Measurements from ENCODE around the gene RBMXL2. TPM values are rescaled to one million over a fixed set of nuclear protein-coding genes. Genes with fewer than 3 reads are reported as not detected.

RBMXL2 gene
- total RNA-seq = not detected in 2 replicates

DNA sequence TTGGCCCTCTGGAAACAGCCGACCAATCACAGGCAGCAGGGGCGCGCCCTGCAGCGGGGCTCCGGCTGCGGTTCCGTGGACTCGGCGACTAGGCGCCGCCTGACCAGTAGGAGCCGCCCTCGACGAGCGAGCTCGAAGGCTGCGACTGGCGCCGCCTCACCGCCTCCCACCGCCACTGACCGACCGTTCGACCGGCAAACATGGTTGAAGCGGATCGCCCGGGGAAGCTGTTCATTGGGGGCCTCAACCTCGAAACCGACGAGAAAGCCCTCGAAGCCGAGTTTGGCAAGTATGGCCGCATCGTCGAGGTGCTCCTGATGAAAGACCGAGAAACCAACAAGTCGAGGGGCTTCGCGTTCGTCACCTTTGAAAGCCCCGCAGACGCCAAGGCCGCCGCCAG is at the start of gene RBMXL2:
RBMXL2 (plus strand) TSS at position 78 of the 400 bp plus-strand sequence; CDS start at position 201, 123 bp downstream.
- DNase-seq (ENCODE audit: low read depth) (no peak), FAIRE-seq (no peak)
- H3K27me3 ChIP-seq (ENCODE audit: control insufficient read depth, insufficient read depth, low read length) = no peaks in the 10 kb centered on the region

DNA sequence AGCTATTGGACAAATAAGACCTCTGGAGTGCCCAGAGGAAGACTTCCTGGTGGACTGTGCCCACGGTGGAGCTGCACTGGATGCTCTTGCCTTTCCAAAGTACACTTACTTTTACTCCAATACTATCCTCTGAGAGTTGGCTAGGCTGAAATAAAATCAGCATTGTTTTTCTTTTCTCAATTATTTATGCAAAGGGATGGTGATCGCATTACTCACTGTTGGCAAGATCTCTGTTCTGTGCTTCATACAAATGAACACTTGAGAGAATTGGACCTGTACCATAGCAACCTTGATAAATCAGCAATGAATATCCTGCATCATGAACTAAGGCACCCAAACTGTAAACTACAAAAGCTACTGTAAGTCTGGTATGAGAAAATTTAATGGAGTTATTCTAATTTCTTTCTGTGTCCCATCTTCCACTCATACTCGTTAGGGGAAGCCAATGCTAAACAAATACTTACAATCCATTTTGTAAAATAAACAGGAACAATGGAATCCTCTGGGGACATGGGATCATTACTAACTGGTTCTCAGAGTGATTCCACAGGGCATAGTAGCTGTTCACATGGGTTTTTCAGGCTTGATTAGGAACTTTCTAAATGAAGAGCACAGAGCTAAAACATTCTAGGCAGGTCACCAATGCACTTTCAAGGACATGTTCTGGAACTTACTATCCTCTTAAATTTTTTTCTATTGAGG is 42.2 kb upstream of the RBMXL2 start:
- no peaks in the 10 kb centered on the region for H3K27me3 ChIP-seq (ENCODE audit: control insufficient read depth, insufficient read depth, low read length)
- H3K4me3 ChIP-seq (ENCODE audit: low read depth, low read length) = no peak overlapping the region
- TF ChIP-seq, protein P1, sequence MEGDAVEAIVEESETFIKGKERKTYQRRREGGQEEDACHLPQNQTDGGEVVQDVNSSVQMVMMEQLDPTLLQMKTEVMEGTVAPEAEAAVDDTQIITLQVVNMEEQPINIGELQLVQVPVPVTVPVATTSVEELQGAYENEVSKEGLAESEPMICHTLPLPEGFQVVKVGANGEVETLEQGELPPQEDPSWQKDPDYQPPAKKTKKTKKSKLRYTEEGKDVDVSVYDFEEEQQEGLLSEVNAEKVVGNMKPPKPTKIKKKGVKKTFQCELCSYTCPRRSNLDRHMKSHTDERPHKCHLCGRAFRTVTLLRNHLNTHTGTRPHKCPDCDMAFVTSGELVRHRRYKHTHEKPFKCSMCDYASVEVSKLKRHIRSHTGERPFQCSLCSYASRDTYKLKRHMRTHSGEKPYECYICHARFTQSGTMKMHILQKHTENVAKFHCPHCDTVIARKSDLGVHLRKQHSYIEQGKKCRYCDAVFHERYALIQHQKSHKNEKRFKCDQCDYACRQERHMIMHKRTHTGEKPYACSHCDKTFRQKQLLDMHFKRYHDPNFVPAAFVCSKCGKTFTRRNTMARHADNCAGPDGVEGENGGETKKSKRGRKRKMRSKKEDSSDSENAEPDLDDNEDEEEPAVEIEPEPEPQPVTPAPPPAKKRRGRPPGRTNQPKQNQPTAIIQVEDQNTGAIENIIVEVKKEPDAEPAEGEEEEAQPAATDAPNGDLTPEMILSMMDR (IDR thresholded peaks at IDR 0.05; ENCODE audit: insufficient read depth, low read length, severe bottlenecking) = no peak
- DNase-seq (ENCODE audit: low read depth) = peak; percentile 25
- no peaks in the 10 kb centered on the region for H3K36me3 ChIP-seq (ENCODE audit: control insufficient read depth, insufficient read depth, low read length)
- FAIRE-seq = no peak

More for the DNA sequence above, at the start of gene RBMXL2:
- H3K4me3 ChIP-seq (ENCODE audit: low read depth, low read length) = no peak within 1 kb of the TSS
- no peaks in the 10 kb centered on the region for H3K36me3 ChIP-seq (ENCODE audit: control insufficient read depth, insufficient read depth, low read length)
- TF ChIP-seq, protein P1 (IDR thresholded peaks at IDR 0.05; ENCODE audit: insufficient read depth, low read length, severe bottlenecking) = no peak

DNA sequence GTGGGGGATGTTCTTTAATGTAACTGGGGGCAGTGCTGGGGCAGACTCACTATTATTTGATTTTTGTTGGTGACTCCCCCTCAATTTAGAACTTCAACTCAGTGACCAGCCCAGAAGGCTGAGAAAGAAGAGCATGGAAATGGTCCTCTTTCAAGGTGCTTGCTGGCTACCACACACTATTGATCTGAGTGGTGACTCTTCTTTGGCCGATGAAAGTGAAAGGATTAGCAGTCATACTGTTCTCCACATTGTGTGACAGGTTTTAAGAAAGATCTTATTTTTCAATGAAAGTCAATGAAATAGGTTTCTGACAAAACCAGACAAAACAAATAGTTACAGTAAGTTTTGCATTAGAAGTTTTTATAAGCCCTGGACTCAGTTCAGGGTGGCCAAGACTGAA is 38.6 kb upstream of the RBMXL2 start:
- H3K36me3 ChIP-seq (ENCODE audit: control insufficient read depth, insufficient read depth, low read length) = no peaks in the 10 kb centered on the region
- TF ChIP-seq, protein P1 (IDR thresholded peaks at IDR 0.05; ENCODE audit: insufficient read depth, low read length, severe bottlenecking) = no peak
- H3K27me3 ChIP-seq (ENCODE audit: control insufficient read depth, insufficient read depth, low read length) = no peaks in the 10 kb centered on the region
- FAIRE-seq (no peak), DNase-seq (ENCODE audit: low read depth) (no peak)
- no peak overlapping the region for H3K4me3 ChIP-seq (ENCODE audit: low read depth, low read length)

DNA sequence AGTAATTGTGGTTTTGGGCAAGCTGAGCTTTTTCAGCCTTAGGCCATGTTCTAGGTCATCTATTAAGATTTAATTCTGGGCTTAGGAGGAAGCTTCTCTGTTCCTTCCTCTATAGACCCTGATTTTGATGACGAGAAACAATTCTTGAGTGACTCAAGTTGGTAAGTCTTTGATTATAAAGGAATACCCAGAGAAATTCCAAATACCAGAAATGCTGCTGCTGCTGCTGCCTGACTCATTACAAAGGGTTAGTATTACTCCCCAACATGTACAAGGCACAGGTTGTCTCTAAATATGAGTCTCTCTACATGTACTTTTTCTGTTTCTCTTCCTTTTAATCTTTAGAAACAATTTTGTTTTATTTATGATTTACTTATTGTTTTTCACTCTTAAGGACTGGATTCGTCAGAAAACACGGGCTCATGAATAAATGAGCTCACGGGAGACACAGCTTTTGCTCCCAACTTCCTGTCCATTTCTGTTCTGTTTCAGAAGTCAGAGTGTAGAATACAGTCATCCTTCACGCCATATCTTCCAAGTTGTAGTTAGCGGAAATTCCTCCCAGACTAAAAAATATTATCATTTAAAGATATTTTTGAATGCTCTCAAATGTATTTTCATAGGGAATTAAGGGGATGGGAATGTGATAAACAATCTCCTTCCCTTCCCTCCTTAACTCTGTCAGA is 31.8 kb upstream of the RBMXL2 start:
- Histone ChIP-seq H3K27me3 (ENCODE audit: control insufficient read depth, insufficient read depth, low read length) (no peaks in the 10 kb centered on the region), H3K36me3 (ENCODE audit: control insufficient read depth, insufficient read depth, low read length) (no peaks in the 10 kb centered on the region), H3K4me3 (ENCODE audit: low read depth, low read length) (no peak overlapping the region)
- FAIRE-seq = no peak
- no peak for DNase-seq (ENCODE audit: low read depth)
- TF ChIP-seq, protein P1 (IDR thresholded peaks at IDR 0.05; ENCODE audit: insufficient read depth, low read length, severe bottlenecking) = no peak

DNA sequence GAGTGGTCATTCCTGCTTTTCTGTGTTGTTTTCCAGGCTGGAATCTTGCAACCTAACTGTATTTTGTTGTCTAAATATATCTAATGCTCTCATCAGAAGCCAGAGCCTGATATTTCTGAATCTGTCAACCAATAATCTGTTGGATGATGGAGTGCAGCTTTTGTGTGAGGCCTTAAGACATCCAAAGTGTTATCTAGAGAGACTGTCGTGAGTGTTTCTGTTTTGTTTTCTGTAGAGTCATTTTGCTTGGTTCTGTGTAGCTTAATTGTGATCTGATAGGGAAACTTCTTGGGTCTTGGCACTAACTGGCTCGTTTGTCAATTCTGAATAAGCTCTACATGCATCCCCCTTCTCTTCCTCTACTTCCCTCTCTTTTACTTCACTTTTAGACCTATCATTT is 31.2 kb upstream of the RBMXL2 start:
- FAIRE-seq (no peak), DNase-seq (ENCODE audit: low read depth) (no peak)
- TF ChIP-seq, protein P1 (IDR thresholded peaks at IDR 0.05; ENCODE audit: insufficient read depth, low read length, severe bottlenecking) = no peak
- Histone ChIP-seq H3K36me3 (ENCODE audit: control insufficient read depth, insufficient read depth, low read length) (no peaks in the 10 kb centered on the region), H3K27me3 (ENCODE audit: control insufficient read depth, insufficient read depth, low read length) (no peaks in the 10 kb centered on the region), H3K4me3 (ENCODE audit: low read depth, low read length) (no peak overlapping the region)
